Retinal pigment epithelial cell (primary cell): ENCODE data around the gene LEFTY2.
"Not testable (repeated sequence)": the region's sequence is repeated elsewhere in the genome, so short reads cannot be mapped to it uniquely, and the experiment has no call there.

Experiments used
- DNase-seq: peaks from one replicate; pipeline ENCODE4 v3.0.0-alpha.2; 2010; ENCODE audit warnings: low read depth
- H3K4me3 ChIP-seq: 2 replicates; pipeline ENCODE4 v1.5.1; 2011; ENCODE audit warnings: mild to moderate bottlenecking, low read length, control low read depth, moderate library complexity
- TF ChIP-seq, protein P1 (sequence below): conservative IDR thresholded peaks from 2 replicates; pipeline ENCODE4 v1.5.1; 2011; ENCODE audit warnings: low read depth, low read length, control low read depth, inconsistent platforms

LEFTY2 gene

DNA sequence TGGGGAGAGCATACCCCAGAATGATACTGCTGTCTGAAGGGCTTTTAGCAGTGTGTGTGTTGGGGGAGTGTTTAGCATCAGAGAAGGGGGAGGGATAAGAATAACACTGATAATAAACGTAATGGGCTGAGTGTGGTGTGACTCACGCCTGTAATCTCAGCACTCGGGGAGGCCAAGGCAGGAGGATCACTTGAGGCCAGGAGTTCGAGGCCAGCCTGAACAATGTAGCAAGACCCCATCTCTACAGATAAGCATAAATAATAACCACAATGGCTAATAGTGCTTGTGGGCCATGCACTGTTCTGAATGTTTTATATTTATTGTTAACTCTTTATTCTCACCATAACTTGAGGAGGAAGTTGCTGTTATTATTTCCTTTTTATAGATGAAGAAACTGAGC lies 2.6 kb upstream of the LEFTY2 start:
- H3K4me3 ChIP-seq: no peak overlapping the region
- DNase-seq: no peak
- TF ChIP-seq, protein P1, sequence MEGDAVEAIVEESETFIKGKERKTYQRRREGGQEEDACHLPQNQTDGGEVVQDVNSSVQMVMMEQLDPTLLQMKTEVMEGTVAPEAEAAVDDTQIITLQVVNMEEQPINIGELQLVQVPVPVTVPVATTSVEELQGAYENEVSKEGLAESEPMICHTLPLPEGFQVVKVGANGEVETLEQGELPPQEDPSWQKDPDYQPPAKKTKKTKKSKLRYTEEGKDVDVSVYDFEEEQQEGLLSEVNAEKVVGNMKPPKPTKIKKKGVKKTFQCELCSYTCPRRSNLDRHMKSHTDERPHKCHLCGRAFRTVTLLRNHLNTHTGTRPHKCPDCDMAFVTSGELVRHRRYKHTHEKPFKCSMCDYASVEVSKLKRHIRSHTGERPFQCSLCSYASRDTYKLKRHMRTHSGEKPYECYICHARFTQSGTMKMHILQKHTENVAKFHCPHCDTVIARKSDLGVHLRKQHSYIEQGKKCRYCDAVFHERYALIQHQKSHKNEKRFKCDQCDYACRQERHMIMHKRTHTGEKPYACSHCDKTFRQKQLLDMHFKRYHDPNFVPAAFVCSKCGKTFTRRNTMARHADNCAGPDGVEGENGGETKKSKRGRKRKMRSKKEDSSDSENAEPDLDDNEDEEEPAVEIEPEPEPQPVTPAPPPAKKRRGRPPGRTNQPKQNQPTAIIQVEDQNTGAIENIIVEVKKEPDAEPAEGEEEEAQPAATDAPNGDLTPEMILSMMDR: no peak

DNA sequence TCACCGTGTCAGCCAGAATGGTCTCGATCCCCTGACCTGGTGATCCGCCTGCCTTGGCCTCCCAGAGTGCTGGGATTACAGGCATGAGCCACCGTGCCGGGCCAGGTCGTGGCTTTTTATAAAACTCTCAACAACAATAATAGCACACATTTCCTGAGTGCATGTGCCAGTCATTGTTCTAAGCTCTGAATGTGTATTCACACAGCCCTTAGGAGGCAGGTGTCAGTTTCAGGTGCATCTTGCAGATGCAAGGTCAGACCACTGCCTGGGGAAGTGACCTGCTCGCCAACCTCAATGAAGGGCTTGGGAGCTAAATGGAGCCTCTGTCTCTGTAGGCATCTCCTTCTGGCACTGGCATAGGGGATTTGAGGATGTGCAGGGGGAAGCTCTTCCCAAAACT lies 1.6 kb upstream of the LEFTY2 start:
- TF ChIP-seq, protein P1: no peak
- DNase-seq: no peak
- H3K4me3 ChIP-seq: no peak overlapping the region

DNA sequence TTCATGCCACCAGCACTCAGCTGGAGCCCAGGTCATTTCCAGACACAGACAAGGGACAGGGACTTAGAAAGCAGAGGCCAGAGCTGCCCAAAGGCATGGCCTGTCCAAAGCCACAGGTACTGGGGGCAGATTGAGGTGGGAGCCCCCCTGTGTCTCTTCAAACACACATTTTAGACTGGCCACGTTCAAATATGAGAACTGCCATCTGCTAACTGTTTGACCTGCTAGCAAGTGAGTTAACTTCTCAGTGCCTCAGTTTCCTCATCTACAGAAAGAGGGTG lies 862 bp upstream of the LEFTY2 start:
- no peak overlapping the region for H3K4me3 ChIP-seq
- no peak for DNase-seq
- TF ChIP-seq, protein P1: no peak

DNA sequence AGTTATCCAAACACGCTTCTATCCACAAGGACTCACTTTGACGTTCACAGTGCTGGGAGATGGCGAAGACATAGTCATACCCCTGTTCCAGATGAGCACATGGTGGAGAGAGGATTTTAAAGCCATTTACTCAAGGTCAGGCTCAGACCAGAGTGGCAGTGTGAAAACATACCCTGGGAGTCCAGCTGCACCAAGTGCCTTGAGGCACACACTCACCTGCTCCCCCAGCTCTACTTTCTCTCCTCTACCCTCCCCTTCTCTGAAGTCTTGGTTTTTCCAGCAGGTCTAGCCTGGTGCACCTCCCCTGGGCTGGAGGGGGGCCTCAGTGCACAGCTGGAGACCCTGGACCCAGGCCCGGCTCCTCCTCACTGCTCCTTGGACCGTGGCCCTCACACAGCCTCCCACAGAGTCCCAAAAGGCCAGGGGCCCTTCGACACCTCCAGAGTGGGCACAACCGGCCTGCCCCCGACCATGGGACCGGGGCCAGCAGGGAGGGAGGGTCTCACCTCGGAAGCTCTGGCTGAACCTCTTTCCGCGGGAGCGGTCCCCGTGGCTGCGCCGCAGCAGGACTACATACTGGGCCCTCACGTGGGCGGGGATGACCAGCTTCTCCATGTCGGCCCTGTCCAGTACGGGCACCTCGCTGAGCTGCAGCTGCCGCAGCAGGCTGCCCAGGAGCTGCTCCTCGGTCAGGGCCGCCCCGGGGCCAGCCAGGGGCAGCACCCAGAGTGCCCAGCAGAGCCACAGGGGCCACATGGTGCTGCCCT lies 452 bp downstream of the LEFTY2 start:
- H3K4me3 ChIP-seq: no peak overlapping the region
- DNase-seq: no peak
- TF ChIP-seq, protein P1: no peak

DNA sequence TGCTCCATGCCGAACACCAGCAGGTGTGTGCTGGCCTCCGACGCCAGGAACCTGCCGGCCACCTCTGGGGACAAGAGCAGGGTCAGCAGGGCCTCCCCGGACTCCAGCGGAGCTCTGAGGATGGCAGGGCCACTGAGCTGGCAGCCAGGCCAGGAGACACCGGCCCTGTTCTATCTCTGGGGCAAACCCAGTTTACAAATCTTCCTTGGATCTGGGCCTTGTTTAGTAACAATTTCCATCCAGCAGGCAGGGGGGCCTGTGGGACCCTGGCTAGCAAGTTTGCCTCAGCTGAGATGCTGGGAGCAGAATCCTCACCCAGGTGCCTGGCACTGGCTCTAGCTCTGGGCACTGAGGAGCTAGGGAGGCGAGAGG lies 1.1 kb downstream of the LEFTY2 start:
- not testable (repeated sequence) for H3K4me3 ChIP-seq, DNase-seq

DNA sequence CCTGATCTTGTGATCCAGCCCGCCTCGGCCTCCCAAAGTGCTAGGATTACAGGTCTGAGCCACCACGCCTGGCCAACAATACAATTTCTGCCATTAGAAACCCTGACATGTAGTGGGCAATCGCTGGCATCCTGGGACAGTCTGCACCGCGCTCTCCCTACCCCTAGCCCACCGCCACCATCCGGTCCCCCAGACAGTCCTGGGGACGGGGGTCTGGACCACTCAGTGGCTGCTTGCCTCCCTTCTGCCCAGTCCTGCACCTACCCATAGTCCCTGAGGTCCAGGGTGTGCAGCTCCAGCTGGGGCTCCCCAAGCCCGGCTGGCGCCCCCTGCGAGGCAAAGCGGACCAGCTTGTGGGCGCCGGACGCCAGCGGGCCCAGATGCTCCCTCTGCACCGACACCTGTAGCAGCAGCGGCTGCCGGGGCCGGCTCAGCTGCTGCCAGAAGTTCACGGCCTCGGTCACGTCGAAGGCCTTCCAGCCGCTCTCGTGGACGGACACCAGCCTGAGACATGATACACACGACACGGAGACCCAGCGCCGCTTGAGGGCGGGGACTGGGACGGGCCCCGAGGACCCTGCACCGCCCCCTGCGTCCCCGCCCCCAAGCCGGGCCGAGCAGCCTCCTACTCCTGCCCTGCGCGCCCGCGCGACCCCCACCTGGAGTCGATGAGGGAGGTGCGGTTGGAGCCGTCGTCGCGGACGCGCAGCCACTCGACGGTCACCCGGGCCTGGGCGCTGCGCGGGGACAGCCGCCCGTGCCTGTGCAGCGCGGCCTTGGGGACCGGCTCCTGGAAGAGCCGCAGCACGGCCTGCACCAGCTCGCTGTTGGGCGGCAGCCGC lies 1.7 kb downstream of the LEFTY2 start:
- H3K4me3 ChIP-seq, DNase-seq: not testable (repeated sequence)

DNA sequence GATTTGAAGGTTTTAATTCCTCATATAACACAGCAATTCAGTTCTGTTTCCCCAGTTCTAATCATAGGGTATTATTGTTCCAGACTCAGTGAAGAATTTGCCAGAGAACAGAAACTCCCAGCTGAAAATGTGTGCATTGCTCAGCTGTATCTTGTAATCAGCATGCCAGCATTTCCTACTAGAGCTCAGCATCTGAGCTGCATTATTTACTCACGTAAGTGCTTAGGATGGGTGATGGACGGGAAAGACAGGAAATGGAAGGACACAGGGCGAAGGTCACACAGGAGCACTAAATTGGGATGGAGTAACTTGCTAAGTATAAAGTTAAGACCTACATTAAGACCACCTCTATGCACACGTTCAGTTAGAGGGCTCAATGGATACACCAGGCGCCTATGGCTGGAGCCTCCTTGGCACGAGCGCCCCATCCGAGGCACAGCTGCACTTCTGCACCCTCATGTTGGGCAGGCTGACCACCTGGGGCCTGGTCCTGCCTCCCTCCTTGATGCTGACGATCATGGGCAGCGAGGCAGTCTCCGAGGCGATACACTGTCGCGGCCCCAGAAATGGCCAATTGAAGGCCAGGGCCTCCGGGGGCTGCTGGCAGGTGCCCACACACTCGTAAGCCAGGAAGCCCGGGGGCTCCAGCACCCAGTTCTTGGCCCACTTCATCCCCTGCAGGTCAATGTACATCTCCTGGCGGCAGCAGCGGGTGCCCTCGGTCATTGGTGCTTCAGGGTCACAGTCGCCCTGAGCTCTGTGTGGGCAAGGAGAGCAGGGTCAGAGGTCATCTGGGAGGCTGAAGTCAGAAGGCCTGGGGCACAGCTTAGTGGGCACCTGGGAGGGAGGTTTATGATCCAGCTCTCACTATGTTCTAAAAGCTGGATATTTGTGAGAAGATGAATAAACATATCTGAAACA lies 3.7 kb downstream of the LEFTY2 start:
- TF ChIP-seq, protein P1: no peak
- DNase-seq: no peak
- H3K4me3 ChIP-seq: no peak overlapping the region
